Activated CD8-positive, alpha-beta T cell treated with anti-CD3 and anti-CD28 coated beads for 36 hours (primary cell): ENCODE results near the gene RUNDC1. TPM values are rescaled to one million over a fixed set of nuclear protein-coding genes. Genes with fewer than 3 reads are reported as not detected.

Experiments used
- ATAC-seq: fragments of 200-7000 bp; cut with Tn5 transposase; one replicate; pipeline ENCODE4 v1.10.0; 2021; ENCODE audit warnings: mild to moderate bottlenecking, moderate library complexity
- CTCF ChIA-PET: fragments of 350-600 bp; sonication (Branson Sonifier 250); formaldehyde crosslinking; loops from one replicate; lab custom pipeline; 2021; ENCODE audit warnings: antibody characterized with exemption; lab: Charles Lee
- POLR2A ChIA-PET: fragments of 350-600 bp; sonication (Branson Sonifier 250); formaldehyde crosslinking; loops from one replicate; lab custom pipeline; 2021; ENCODE audit warnings: antibody characterized with exemption; lab: Charles Lee
- DNase-seq: peaks from one replicate; pipeline ENCODE4 v3.0.0-alpha.2; 2020
- H3K27ac Mint-ChIP-seq: one replicate; pipeline ENCODE4 v1.8.0; 2021; ENCODE audit warnings: mild to moderate bottlenecking, mixed read lengths
- H3K27me3 Mint-ChIP-seq: one replicate; pipeline ENCODE4 v1.8.0; 2021; ENCODE audit warnings: mixed read lengths
- H3K36me3 Mint-ChIP-seq: one replicate; pipeline ENCODE4 v1.8.0; 2021; ENCODE audit warnings: low read depth, mixed read lengths
- H3K4me1 Mint-ChIP-seq: one replicate; pipeline ENCODE4 v1.8.0; 2021; ENCODE audit warnings: low read depth, mixed read lengths
- H3K4me3 Mint-ChIP-seq: one replicate; pipeline ENCODE4 v1.8.0; 2021; ENCODE audit warnings: mild to moderate bottlenecking, moderate library complexity, mixed read lengths
- H3K9me3 Mint-ChIP-seq: one replicate; pipeline ENCODE4 v1.8.0; 2021; ENCODE audit warnings: mixed read lengths
- intact Hi-C: fragments of 100-400 bp; cut with micrococcal nuclease; formaldehyde crosslinking; loops from one replicate; pipeline ENCODE4 v1.10.0; 2022
- total RNA-seq, 2 experiments: library from RNA; stranded (reverse); gene quantifications; one replicate each; pipeline ENCODE4 v1.2.3, GENCODE V29; 2021
- TF ChIP-seq, protein P1 (sequence below): fragments of 200-600 bp; IDR thresholded peaks from one replicate; pipeline ENCODE4 v1.8.0; 2022; ENCODE audit warnings: antibody characterized with exemption, mild to moderate bottlenecking

The RUNDC1 gene
- total RNA-seq, 2 experiments from 2014 or later: 16.1 to 17.0 TPM

DNA sequence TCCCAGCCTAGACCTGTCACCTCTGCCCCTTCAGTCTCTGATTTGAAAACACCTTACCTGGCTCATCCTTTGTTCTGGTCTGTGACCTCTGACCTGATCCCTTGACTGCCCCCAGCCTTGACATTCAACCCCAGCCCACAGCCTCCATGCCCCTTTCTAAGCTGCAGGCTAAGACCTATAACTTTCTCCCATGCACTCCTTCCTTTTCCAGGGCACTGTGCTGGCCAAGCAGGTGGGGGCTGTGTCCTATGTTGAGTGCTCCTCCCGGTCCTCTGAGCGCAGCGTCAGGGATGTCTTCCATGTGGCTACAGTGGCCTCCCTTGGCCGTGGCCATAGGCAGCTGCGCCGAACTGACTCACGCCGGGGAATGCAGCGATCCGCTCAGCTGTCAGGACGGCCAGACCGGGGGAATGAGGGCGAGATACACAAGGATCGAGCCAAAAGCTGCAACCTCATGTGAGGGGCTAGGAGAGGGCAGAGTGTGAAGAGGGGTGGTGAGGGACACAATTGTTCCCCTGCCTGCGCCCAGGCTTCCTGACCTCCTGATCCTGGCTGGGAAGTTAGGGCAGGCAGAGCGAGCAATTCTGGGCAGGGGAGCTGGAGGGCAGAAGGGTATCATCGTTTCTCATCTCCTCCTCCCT lies 48.0 kb downstream of the RUNDC1 start:
- DNase-seq: no peak
- no peak for ATAC-seq
- Mint-ChIP-seq H3K27ac (no peak overlapping the region), H3K9me3 (no peaks in the 10 kb centered on the region), H3K36me3 (no peaks in the 10 kb centered on the region), H3K4me1 (peaks cover 7% of the 10 kb centered on the region), H3K4me3 (no peak overlapping the region), H3K27me3 (no peaks in the 10 kb centered on the region)
- TF ChIP-seq, protein P1, sequence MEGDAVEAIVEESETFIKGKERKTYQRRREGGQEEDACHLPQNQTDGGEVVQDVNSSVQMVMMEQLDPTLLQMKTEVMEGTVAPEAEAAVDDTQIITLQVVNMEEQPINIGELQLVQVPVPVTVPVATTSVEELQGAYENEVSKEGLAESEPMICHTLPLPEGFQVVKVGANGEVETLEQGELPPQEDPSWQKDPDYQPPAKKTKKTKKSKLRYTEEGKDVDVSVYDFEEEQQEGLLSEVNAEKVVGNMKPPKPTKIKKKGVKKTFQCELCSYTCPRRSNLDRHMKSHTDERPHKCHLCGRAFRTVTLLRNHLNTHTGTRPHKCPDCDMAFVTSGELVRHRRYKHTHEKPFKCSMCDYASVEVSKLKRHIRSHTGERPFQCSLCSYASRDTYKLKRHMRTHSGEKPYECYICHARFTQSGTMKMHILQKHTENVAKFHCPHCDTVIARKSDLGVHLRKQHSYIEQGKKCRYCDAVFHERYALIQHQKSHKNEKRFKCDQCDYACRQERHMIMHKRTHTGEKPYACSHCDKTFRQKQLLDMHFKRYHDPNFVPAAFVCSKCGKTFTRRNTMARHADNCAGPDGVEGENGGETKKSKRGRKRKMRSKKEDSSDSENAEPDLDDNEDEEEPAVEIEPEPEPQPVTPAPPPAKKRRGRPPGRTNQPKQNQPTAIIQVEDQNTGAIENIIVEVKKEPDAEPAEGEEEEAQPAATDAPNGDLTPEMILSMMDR: no peak
- intact Hi-C loops: loop anchor here (10.0 kb wide), 1 partner anchor 286 kb away; no protein-coding TSS in a partner anchor
- ChIA-PET CTCF (no interaction called here), POLR2A (interaction anchor here (0.6 to 1.4 kb wide), 3 partner anchors 10 to 141 kb away, joined by 3 read pairs; partner anchors contain the start of gene RPL27)

- intact Hi-C loops: no loop called here
- Mint-ChIP-seq H3K9me3 (no peaks in the 10 kb centered on the region), H3K27ac (no peak overlapping the region), H3K27me3 (no peaks in the 10 kb centered on the region), H3K4me1 (no peaks in the 10 kb centered on the region), H3K36me3 (no peaks in the 10 kb centered on the region), H3K4me3 (no peak overlapping the region)
- CTCF ChIA-PET: no interaction called here
- DNase-seq (no peak), ATAC-seq (no peak)
- TF ChIP-seq, protein P1: no peak
- POLR2A ChIA-PET: interaction anchor here (1.3 kb wide), 1 partner anchor 19 kb away, joined by 3 read pairs; no protein-coding TSS in a partner anchor
Observed at GRCh38 chr17:43030137-43030767, 49.9 kb downstream of the RUNDC1 start.

GRCh38 chr17:43031666-43032065 lies 51.3 kb downstream of the RUNDC1 start:
- TF ChIP-seq, protein P1: no peak
- no peak overlapping the region for H3K27ac Mint-ChIP-seq
- CTCF ChIA-PET: no interaction called here

GRCh38 chr17:43033948-43034881 lies 53.9 kb downstream of the RUNDC1 start:
- intact Hi-C loops: no loop called here
- H3K9me3 Mint-ChIP-seq: no peaks in the 10 kb centered on the region

More at GRCh38 chr17:43031666-43032065, 51.3 kb downstream of the RUNDC1 start:
- Mint-ChIP-seq H3K27me3 (no peaks in the 10 kb centered on the region), H3K4me1 (no peaks in the 10 kb centered on the region), H3K9me3 (no peaks in the 10 kb centered on the region), H3K36me3 (no peaks in the 10 kb centered on the region), H3K4me3 (no peak overlapping the region)
- no peak for ATAC-seq
- intact Hi-C loops: no loop called here
- DNase-seq: no peak
- POLR2A ChIA-PET: interaction anchor here (0.8 kb wide), 1 partner anchor 34 kb away, joined by 3 read pairs; the partner anchor contains the start of gene RPL27

More at GRCh38 chr17:43033948-43034881, 53.9 kb downstream of the RUNDC1 start:
- ATAC-seq (no peak), DNase-seq (no peak)
- POLR2A ChIA-PET: interaction anchor here (0.6 to 1.2 kb wide), 3 partner anchors 91 to 326 kb away, joined by 3 to 5 read pairs (median 3); partner anchors contain the start of gene BRCA1
- TF ChIP-seq, protein P1: no peak
- H3K4me1 Mint-ChIP-seq: no peaks in the 10 kb centered on the region
- H3K4me3 Mint-ChIP-seq: no peak overlapping the region
- no peaks in the 10 kb centered on the region for H3K36me3 Mint-ChIP-seq
- no peaks in the 10 kb centered on the region for H3K27me3 Mint-ChIP-seq
- CTCF ChIA-PET: no interaction called here
- H3K27ac Mint-ChIP-seq: no peak overlapping the region
